OCI-LY7 (cell line): Measurements from ENCODE around the gene ADAMTS17. TPM values are rescaled to one million over a fixed set of nuclear protein-coding genes. Genes with fewer than 3 reads are reported as not detected.

Experiments used
- BruUV-seq: library from RNA; stranded (reverse); fragments of 400-500 nt; replicated peaks from 2 replicates; lab custom pipeline; 2021; lab: Mats Ljungman, UMichigan
- CTCF ChIA-PET: fragments of 300-600 bp; sonication (Branson Sonifier 250); formaldehyde crosslinking; loops from one replicate; lab custom pipeline; 2022; ENCODE audit warnings: antibody characterized with exemption; ENCODE audit not compliant: unreplicated experiment; lab: Charles Lee
- POLR2A ChIA-PET: fragments of 300-600 bp; sonication (Branson Sonifier 250); formaldehyde crosslinking; loops from one replicate; lab custom pipeline; 2022; ENCODE audit warnings: antibody characterized with exemption; lab: Charles Lee
- DNase-seq: peaks from one replicate; pipeline ENCODE4 v3.0.0-alpha.2; 2015; ENCODE audit warnings: low spot score
- H2AFZ ChIP-seq: fragments of 200-600 bp; sonication (generic), shearing (Covaris generic); 2 replicates; pipeline ENCODE4 v1.6.1; 2014; ENCODE audit warnings: mild to moderate bottlenecking, antibody characterized with exemption, low read length, moderate library complexity
- H3K27ac ChIP-seq: fragments of 200-600 bp; sonication (generic); 2 replicates; pipeline ENCODE4 v1.5.1; 2014; ENCODE audit warnings: mixed run types, low read depth, mild to moderate bottlenecking, moderate library complexity, low read length, inconsistent platforms; ENCODE audit not compliant: poor library complexity, severe bottlenecking
- H3K36me3 ChIP-seq: fragments of 200-600 bp; sonication (generic); 2 replicates; pipeline ENCODE4 v1.6.1; 2014; ENCODE audit warnings: mild to moderate bottlenecking, antibody characterized with exemption, low read length, moderate library complexity, mixed read lengths; ENCODE audit not compliant: insufficient read depth
- H3K4me1 ChIP-seq: fragments of 200-600 bp; sonication (generic); 2 replicates; pipeline ENCODE4 v1.5.1; 2014; ENCODE audit warnings: mild to moderate bottlenecking, low read length; ENCODE audit not compliant: insufficient read depth, poor library complexity, severe bottlenecking
- H3K4me2 ChIP-seq: fragments of 200-600 bp; sonication (generic); 2 replicates; pipeline ENCODE4 v1.6.1; 2014; ENCODE audit warnings: mild to moderate bottlenecking, low read length
- H3K4me3 ChIP-seq: fragments of 200-600 bp; sonication (generic); 2 replicates; pipeline ENCODE4 v1.5.1; 2014; ENCODE audit warnings: mild to moderate bottlenecking, low read depth, low read length; ENCODE audit not compliant: poor library complexity, severe bottlenecking
- H3K79me2 ChIP-seq: fragments of 200-600 bp; sonication (generic); 2 replicates; pipeline ENCODE4 v1.6.1; 2016; ENCODE audit warnings: low read depth, mild to moderate bottlenecking, low read length, moderate library complexity, mixed read lengths; ENCODE audit not compliant: insufficient read depth
- H3K9me2 ChIP-seq: fragments of 200-600 bp; sonication (generic); 2 replicates; pipeline ENCODE4 v1.6.1; 2016; ENCODE audit warnings: mild to moderate bottlenecking, low read length, mixed read lengths; ENCODE audit not compliant: insufficient read depth
- H3K9me3 ChIP-seq: fragments of 200-600 bp; sonication (generic); 2 replicates; pipeline ENCODE4 v1.6.1; 2014; ENCODE audit warnings: mild to moderate bottlenecking, mixed run types, low read length, mixed read lengths
- H4K20me1 ChIP-seq: fragments of 200-600 bp; sonication (generic); 2 replicates; pipeline ENCODE4 v1.6.1; 2014; ENCODE audit warnings: mild to moderate bottlenecking, antibody characterized with exemption, low read length, moderate library complexity, mixed read lengths; ENCODE audit not compliant: insufficient read depth
- CTCF ChIP-seq: fragments of 200-600 bp; sonication (generic); conservative IDR thresholded peaks from 2 replicates; pipeline ENCODE4 v1.5.1; 2014; ENCODE audit warnings: mild to moderate bottlenecking, antibody characterized with exemption, low read length, moderate library complexity, mixed read lengths
- EZH2phosphoT487 ChIP-seq: fragments of 200-600 bp; sonication (generic); IDR thresholded peaks from 2 replicates; pipeline ENCODE4 v1.6.1; 2018; ENCODE audit warnings: low read depth, borderline replicate concordance, mild to moderate bottlenecking, mixed run types, antibody characterized with exemption, low read length, moderate library complexity, mixed read lengths
- intact Hi-C: fragments of 100-400 bp; cut with micrococcal nuclease; formaldehyde crosslinking; loops from one replicate; pipeline ENCODE4 v1.10.0; 2022; ENCODE audit not compliant: unreplicated experiment
- total RNA-seq, 2 experiments: library from RNA; depleted of rRNA in 1 of 2; stranded (reverse); fragments of >200 nt in 1 of 2; shearing (Covaris generic) in 1 of 2; gene quantifications; 2 replicates each; pipeline ENCODE4 v1.2.3, GENCODE V29; 2014 to 2022

Gene ADAMTS17
- total RNA-seq, 2 experiments from 2014 or later: not detected

DNA sequence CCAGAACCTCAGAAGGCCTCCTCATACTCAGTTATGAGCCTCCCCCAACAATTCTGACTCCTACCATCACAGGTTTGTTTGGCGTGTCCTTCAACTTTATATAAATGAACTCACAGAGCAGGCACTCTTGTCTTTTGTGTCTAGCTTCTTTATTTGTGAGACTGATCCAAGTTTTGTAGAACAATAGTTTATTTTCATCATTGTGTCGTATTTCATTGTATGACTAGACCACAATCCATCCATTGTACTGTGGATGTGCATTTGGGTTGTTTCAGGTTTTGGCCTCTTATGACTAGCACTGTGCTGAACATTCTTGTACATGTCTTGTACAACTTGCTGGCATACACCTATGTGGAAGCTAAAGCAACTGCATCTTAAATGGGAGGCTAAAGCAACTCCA is 315.7 kb downstream of the ADAMTS17 start:
- H3K4me2 ChIP-seq: no peak overlapping the region
- no peaks in the 10 kb centered on the region for H3K36me3 ChIP-seq
- DNase-seq: no peak
- intact Hi-C loops: no loop called here
- H3K79me2 ChIP-seq: no peaks in the 10 kb centered on the region
- CTCF ChIA-PET: no interaction called here
- no peak overlapping the region for H2AFZ ChIP-seq
- TF ChIP-seq EZH2phosphoT487 (no peak), CTCF (no peak)
- no peak overlapping the region for H3K4me3 ChIP-seq
- H4K20me1 ChIP-seq: no peaks in the 10 kb centered on the region
- H3K9me3 ChIP-seq: 0 out of 2 replicates have a peak, but pooled peaks cover 5% of the 10 kb centered on the region
- BruUV-seq: no TSS peak
- no peaks in the 10 kb centered on the region for H3K4me1 ChIP-seq
- H3K9me2 ChIP-seq: no peaks in the 10 kb centered on the region
- POLR2A ChIA-PET: no interaction called here
- H3K27ac ChIP-seq: no peak overlapping the region

DNA sequence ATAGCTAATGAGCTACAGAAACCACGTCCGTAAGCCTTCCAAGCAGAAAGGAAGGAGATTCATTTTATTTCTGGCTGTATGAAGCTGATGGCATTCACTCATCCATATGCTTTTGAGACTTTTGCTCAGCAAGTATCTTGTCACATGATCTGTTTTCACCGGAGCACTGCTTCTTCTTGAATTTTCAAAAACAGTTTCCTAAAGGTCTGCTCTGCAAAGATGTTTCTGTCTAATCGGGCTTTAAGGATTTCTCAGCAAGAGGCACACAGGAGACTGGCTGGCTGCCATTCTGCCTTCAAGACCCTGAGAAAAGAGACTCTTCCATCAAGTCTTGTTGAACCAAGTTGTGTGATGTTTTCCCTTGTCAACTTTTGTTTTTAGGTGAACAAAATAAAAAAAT is 319.0 kb downstream of the ADAMTS17 start:
- H4K20me1 ChIP-seq: no peaks in the 10 kb centered on the region
- H2AFZ ChIP-seq: no peak overlapping the region
- no peak overlapping the region for H3K4me2 ChIP-seq
- H3K4me1 ChIP-seq: no peaks in the 10 kb centered on the region
- no peaks in the 10 kb centered on the region for H3K79me2 ChIP-seq
- intact Hi-C loops: no loop called here
- 0 out of 2 replicates have a peak, but pooled peaks cover 5% of the 10 kb centered on the region for H3K9me3 ChIP-seq
- POLR2A ChIA-PET: interaction anchor here (0.6 kb wide), 1 partner anchor 60 kb away, joined by 4 read pairs; no protein-coding TSS in a partner anchor
- no peak for TF ChIP-seq EZH2phosphoT487
- no peak for TF ChIP-seq CTCF
- CTCF ChIA-PET: no interaction called here
- no peak overlapping the region for H3K27ac ChIP-seq
- no TSS peak for BruUV-seq
- DNase-seq: no peak
- no peaks in the 10 kb centered on the region for H3K9me2 ChIP-seq
- no peaks in the 10 kb centered on the region for H3K36me3 ChIP-seq
- H3K4me3 ChIP-seq: no peak overlapping the region

DNA sequence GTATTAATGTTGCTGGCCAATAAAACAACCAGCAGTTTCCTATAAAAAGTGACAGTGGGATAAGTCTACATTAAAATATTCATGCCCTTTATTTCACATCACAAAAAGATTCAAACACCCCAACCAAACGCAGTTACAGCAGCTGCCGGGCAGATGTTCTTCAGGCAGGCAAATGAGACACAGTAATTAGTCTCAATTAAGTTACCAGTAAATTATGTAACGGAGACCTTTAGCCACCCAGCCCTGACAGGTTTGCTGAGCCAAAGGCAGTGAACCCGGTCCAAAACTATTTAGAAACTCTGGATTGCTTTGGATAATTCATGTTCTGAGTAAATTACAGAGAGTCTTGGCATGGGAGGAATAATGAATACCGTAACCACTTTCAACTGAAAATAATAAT is 319.4 kb downstream of the ADAMTS17 start:
- Histone ChIP-seq H3K36me3 (no peaks in the 10 kb centered on the region), H3K79me2 (no peaks in the 10 kb centered on the region), H3K4me2 (no peak overlapping the region), H3K4me3 (no peak overlapping the region), H3K9me2 (no peaks in the 10 kb centered on the region), H2AFZ (no peak overlapping the region), H4K20me1 (no peaks in the 10 kb centered on the region), H3K9me3 (0 out of 2 replicates have a peak, but pooled peaks cover 3% of the 10 kb centered on the region), H3K27ac (no peak overlapping the region), H3K4me1 (no peaks in the 10 kb centered on the region)
- intact Hi-C loops: no loop called here
- CTCF ChIA-PET: no interaction called here
- POLR2A ChIA-PET: no interaction called here
- no TSS peak for BruUV-seq
- TF ChIP-seq CTCF: no peak
- no peak for TF ChIP-seq EZH2phosphoT487
- DNase-seq: no peak
